ENCODE results near the gene AP2M1. TPM values are rescaled to one million over a fixed set of nuclear protein-coding genes. Genes with fewer than 3 reads are reported as not detected.

AP2M1 gene
- total RNA-seq, 1 donor, result 427 TPM

GRCh38 chr3:184164648-184165330 is 9.9 kb upstream of the AP2M1 start:
- H3K27me3 ChIP-seq (ENCODE audit: insufficient read depth, low read length), result no peaks in the 10 kb centered on the region
- H3K9me3 ChIP-seq (ENCODE audit: low read depth, low read length), result no peaks in the 10 kb centered on the region
- TF ChIP-seq, protein P1, sequence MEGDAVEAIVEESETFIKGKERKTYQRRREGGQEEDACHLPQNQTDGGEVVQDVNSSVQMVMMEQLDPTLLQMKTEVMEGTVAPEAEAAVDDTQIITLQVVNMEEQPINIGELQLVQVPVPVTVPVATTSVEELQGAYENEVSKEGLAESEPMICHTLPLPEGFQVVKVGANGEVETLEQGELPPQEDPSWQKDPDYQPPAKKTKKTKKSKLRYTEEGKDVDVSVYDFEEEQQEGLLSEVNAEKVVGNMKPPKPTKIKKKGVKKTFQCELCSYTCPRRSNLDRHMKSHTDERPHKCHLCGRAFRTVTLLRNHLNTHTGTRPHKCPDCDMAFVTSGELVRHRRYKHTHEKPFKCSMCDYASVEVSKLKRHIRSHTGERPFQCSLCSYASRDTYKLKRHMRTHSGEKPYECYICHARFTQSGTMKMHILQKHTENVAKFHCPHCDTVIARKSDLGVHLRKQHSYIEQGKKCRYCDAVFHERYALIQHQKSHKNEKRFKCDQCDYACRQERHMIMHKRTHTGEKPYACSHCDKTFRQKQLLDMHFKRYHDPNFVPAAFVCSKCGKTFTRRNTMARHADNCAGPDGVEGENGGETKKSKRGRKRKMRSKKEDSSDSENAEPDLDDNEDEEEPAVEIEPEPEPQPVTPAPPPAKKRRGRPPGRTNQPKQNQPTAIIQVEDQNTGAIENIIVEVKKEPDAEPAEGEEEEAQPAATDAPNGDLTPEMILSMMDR (IDR thresholded peaks at IDR 0.05; ENCODE audit: extremely low read depth, low read depth, low read length), result no peak
- no peak overlapping the region for H2AFZ ChIP-seq (ENCODE audit: low read length)
- peaks cover 41% of the 10 kb centered on the region for H4K20me1 ChIP-seq (ENCODE audit: insufficient read depth, low read length)
- H3K4me2 ChIP-seq (ENCODE audit: insufficient read depth, low read length), result no peak overlapping the region
- no peak overlapping the region for H3K27ac ChIP-seq (ENCODE audit: low read depth, low read length)
- H3K4me1 ChIP-seq (ENCODE audit: insufficient read depth, low read length), result peaks cover 50% of the 10 kb centered on the region
- H3K79me2 ChIP-seq (ENCODE audit: insufficient read depth, low read length), result peaks cover 78% of the 10 kb centered on the region
- DNase-seq (ENCODE audit: insufficient read length, low spot score, missing footprints), result no peak
- no peak overlapping the region for H3K4me3 ChIP-seq (ENCODE audit: insufficient read depth, low read length)
- H3K36me3 ChIP-seq (ENCODE audit: insufficient read depth, low read length), result peaks cover 67% of the 10 kb centered on the region

GRCh38 chr3:184165543-184165942 is 9.1 kb upstream of the AP2M1 start:
- H3K27ac ChIP-seq (ENCODE audit: low read depth, low read length), result peak overlapping the region; percentile 5
- no peak for DNase-seq (ENCODE audit: insufficient read length, low spot score, missing footprints)
- H3K4me2 ChIP-seq (ENCODE audit: insufficient read depth, low read length), result no peak overlapping the region
- H3K9me3 ChIP-seq (ENCODE audit: low read depth, low read length), result no peaks in the 10 kb centered on the region
- peaks cover 44% of the 10 kb centered on the region for H3K4me1 ChIP-seq (ENCODE audit: insufficient read depth, low read length)
- H3K36me3 ChIP-seq (ENCODE audit: insufficient read depth, low read length), result peaks cover 70% of the 10 kb centered on the region
- TF ChIP-seq, protein P1 (IDR thresholded peaks at IDR 0.05; ENCODE audit: extremely low read depth, low read depth, low read length), result no peak
- H3K4me3 ChIP-seq (ENCODE audit: insufficient read depth, low read length), result no peak overlapping the region
- peaks cover 74% of the 10 kb centered on the region for H3K79me2 ChIP-seq (ENCODE audit: insufficient read depth, low read length)
- H3K27me3 ChIP-seq (ENCODE audit: insufficient read depth, low read length), result no peaks in the 10 kb centered on the region
- H4K20me1 ChIP-seq (ENCODE audit: insufficient read depth, low read length), result peaks cover 37% of the 10 kb centered on the region
- no peak overlapping the region for H2AFZ ChIP-seq (ENCODE audit: low read length)

- Histone ChIP-seq H3K79me2 (ENCODE audit: insufficient read depth, low read length) (peaks cover 71% of the 10 kb centered on the region), H3K36me3 (ENCODE audit: insufficient read depth, low read length) (peaks cover 82% of the 10 kb centered on the region), H3K4me2 (ENCODE audit: insufficient read depth, low read length) (no peak overlapping the region), H2AFZ (ENCODE audit: low read length) (no peak overlapping the region), H3K4me1 (ENCODE audit: insufficient read depth, low read length) (peaks cover 43% of the 10 kb centered on the region), H3K27me3 (ENCODE audit: insufficient read depth, low read length) (no peaks in the 10 kb centered on the region), H3K9me3 (ENCODE audit: low read depth, low read length) (no peaks in the 10 kb centered on the region), H3K27ac (ENCODE audit: low read depth, low read length) (peak overlapping the region; percentile 33), H4K20me1 (ENCODE audit: insufficient read depth, low read length) (peaks cover 37% of the 10 kb centered on the region), H3K4me3 (ENCODE audit: insufficient read depth, low read length) (no peak overlapping the region)
- no peak for DNase-seq (ENCODE audit: insufficient read length, low spot score, missing footprints)
- TF ChIP-seq, protein P1 (IDR thresholded peaks at IDR 0.05; ENCODE audit: extremely low read depth, low read depth, low read length), result no peak
These were observed 8.0 kb upstream of the AP2M1 start for GRCh38 chr3:184166671-184167070.

DNA sequence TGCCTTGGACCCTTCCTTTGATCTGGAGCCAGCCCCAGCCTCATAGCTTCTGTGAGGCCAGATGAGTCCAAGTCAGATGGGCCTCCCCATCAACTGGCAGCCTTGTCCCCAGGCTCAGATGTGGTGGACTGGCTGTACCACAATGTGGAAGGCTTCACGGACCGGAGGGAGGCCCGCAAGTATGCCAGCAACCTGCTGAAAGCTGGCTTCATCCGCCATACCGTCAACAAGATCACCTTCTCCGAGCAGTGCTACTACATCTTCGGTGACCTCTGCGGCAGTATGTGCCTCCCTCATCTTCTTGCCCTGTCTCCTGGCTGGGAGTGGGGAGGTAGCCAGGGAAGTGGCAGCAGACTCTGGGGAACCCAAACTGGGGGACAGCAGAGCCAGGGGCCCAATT is 6.9 kb upstream of the AP2M1 start:
- H4K20me1 ChIP-seq (ENCODE audit: insufficient read depth, low read length), result peaks cover 37% of the 10 kb centered on the region
- peak overlapping the region; percentile 98 for H3K27ac ChIP-seq (ENCODE audit: low read depth, low read length)
- H3K4me3 ChIP-seq (ENCODE audit: insufficient read depth, low read length), result no peak overlapping the region
- H3K4me1 ChIP-seq (ENCODE audit: insufficient read depth, low read length), result peaks cover 44% of the 10 kb centered on the region
- no peaks in the 10 kb centered on the region for H3K9me3 ChIP-seq (ENCODE audit: low read depth, low read length)
- H3K79me2 ChIP-seq (ENCODE audit: insufficient read depth, low read length), result peaks cover 60% of the 10 kb centered on the region
- no peak overlapping the region for H2AFZ ChIP-seq (ENCODE audit: low read length)
- H3K36me3 ChIP-seq (ENCODE audit: insufficient read depth, low read length), result peaks cover 78% of the 10 kb centered on the region
- H3K27me3 ChIP-seq (ENCODE audit: insufficient read depth, low read length), result no peaks in the 10 kb centered on the region
- peak overlapping the region; percentile 59 for H3K4me2 ChIP-seq (ENCODE audit: insufficient read depth, low read length)
- TF ChIP-seq, protein P1 (IDR thresholded peaks at IDR 0.05; ENCODE audit: extremely low read depth, low read depth, low read length), result no peak
- no peak for DNase-seq (ENCODE audit: insufficient read length, low spot score, missing footprints)

All from osteoblast (primary cell).